GM18519 (cell line): ENCODE measurements around the gene CCDC80.

Experiments
- ATAC-seq: cut with Tn5 transposase; IDR thresholded peaks from one replicate; pipeline ENCODE4 v1.9.1; 2021; ENCODE audit warnings: mild to moderate bottlenecking, moderate library complexity; ENCODE audit not compliant: unreplicated experiment, low FRiP score

Gene CCDC80

DNA sequence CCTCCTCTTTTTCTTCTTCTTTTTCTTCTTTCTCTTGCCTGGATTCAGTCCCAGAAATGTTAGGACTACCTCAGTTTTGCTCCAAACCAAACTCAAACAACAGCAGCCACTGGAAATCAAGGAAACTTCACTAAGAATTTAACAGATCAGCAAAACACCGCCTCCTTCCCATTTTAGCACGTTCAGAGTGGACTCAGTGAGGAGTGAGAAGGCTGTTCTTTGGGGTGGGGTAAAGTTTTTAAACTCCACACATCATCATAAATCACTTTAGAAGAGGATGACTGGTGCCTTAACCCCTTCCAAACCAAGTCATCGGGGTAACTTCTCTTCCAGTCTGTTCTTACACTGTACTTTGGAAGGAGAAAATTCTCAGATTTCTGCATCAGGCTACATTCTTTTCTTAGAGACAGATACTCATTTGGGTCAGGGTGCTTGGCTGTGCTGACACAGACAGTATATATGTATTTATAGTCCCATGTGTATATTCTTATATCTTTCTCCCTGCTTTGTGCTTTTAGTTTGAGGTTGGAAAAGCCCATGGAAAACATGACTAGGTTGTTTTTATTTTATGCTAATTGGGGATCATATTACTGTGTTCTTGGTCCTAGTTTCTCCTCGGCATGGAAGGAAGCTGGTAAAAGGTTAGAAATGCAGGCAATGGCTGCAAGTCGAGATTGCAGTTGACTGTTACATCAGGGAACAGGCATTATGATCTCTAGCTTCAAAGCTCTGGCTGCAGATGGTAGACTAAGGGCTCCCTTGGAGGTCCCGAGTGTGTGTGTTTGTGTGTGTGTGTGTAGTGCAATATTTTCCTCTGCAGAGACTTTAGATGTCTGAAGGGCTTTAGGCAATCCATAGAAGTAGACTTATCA lies at the start of gene CCDC80:
CCDC80 (minus strand) TSS at position 214 of the 872 bp plus-strand sequence. CDS start 1,238 bp downstream, outside the sequence.
- ATAC-seq, result no peak

DNA sequence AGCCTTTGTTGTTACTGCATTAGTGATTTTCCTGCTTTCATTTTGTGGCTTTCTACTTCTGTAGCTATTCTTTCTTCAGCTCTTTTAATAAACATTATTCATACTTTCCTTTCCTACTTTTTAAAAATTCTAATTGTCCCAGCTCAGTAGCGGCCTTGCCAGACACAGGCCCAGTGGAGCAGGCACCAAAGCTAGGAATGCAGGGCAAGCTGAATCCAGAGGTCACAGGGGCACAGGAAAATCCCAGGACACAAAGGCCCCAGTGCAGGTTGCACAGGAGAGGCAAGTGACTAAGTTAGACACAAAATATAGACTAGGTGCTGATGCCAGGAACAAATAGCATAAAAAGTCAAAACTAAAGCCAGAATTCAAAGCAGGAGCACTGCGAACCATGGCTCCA lies 49.0 kb upstream of the CCDC80 start:
- ATAC-seq, result no peak

DNA sequence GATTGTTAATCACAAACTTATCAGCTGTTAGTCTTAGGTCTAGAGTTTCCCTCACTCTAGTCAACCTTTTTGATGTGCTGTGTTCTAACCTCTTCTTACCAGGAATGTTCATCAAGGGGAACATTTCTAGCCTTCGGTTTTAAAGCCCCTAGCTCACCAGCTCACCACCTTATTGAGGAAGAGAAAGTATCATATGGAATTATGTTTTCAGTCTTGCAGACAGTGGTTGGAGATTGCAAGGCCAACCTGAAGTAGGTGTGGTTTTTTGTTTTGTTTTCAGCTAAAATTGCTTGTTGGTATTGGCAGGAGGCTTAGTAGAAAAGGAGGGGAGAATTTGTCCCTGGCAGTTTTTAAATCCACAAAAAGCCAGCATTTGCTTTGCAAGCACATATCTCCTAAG lies 48.4 kb upstream of the CCDC80 start:
- no peak for ATAC-seq

DNA sequence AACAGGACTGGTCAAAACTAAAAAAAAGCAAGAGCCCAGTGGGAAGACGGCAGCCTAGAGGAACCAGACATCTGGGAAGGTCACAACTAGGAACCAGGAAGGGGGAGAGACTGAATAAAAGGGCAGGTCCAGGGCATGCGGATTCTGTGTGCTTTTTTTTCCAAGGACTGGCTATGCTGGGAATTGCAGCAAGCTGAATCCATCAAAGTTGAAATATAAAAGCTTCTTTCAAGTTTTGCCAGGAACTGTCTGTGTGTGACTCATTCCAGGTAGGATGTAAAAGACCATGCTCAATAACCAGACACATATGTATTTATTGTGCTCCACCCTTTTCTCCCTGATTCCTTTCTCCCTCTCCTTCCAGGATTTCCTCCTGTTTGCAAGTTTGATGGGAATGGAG lies 47.9 kb upstream of the CCDC80 start:
- no peak for ATAC-seq

DNA sequence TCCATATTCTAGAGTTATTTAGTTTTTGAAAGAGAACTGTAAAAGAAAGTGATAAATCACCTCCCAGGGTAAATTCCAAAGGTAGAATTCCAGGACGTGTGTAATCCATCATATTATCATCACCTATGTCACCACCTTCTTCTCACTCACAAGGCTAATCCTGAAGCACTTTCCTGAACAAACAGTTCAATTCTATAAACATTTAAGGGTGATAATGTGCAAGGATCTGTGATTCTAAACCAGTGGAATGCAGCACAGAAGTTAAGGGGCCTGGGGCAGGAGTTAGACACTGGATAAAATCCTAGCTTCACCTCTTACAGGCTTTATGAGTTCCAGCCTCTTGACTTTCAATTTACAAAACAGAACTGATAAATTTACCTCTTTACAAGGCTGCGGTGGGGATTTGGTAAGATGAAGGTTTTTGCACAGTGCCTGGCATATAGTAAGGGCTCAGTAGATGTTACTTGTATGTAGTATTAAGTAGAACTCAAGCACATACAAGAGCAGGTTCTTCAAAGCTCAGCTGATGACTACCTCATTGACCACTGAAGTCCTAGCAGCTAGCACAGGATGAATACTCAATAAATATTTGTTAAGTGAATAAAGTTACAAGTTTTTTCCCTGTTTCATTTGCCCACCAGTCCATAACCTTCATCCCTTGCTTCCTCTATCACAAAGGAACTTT lies 47.3 kb upstream of the CCDC80 start:
- ATAC-seq, result no peak

DNA sequence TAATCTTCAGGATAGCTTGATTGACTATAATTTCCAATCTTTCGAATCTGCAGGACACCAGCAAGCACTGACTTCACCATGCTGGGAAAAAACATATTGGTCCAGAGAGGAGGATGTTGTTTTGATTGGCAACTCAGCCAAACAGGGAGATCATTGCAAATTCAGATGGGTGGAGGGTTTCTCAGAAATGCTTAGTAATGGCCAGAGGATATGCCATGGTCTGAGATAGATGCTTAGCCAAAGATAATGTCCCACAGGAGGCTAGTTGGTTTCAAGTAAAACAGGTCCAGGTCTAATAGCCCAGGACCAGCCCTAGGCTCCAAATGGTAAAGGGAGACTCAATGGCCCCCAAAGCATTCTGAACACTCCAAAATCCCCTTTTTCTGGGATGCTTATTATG lies 46.7 kb upstream of the CCDC80 start:
- no peak for ATAC-seq

GRCh38 chr3:112687211-112687610 lies 46.3 kb upstream of the CCDC80 start:
- no peak for ATAC-seq

GRCh38 chr3:112685956-112686799 lies 45.2 kb upstream of the CCDC80 start:
- no peak for ATAC-seq

GRCh38 chr3:112685420-112685819 lies 44.5 kb upstream of the CCDC80 start:
- ATAC-seq, result no peak

GRCh38 chr3:112682361-112682760 lies 41.4 kb upstream of the CCDC80 start:
- no peak for ATAC-seq

GRCh38 chr3:112681822-112682325 lies 40.9 kb upstream of the CCDC80 start:
- no peak for ATAC-seq

- peak; percentile 97 for ATAC-seq
Measured at GRCh38 chr3:112676659-112677234, 35.8 kb upstream of the CCDC80 start.

DNA sequence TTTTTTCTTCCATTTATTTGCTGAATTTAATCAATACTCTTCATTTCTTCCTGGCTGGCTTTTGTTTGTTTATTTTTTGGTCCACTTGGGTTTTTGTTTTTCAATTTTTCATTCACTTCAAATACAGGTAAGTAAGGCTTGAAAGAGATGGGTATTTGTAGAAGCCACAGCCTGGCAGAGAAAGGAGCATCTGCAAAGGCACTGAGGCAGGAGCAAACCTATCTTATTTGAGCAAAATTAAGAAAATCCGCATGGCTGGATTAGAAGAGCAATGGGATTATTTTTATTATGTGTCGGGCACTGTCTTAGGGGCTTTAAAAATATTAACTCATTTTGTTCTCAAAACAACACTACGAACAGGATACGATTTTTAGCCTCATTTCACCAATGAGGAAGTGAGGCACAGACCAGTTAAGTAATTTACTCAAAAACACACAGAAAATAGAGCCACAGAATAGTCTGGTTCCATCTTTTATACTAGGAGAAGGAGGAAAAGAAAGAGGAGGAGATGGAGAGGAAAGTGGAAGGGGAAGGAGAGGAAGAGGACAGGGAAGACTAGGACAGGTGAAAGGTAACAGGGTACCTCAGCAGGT lies 35.1 kb upstream of the CCDC80 start:
- ATAC-seq, result no peak

DNA sequence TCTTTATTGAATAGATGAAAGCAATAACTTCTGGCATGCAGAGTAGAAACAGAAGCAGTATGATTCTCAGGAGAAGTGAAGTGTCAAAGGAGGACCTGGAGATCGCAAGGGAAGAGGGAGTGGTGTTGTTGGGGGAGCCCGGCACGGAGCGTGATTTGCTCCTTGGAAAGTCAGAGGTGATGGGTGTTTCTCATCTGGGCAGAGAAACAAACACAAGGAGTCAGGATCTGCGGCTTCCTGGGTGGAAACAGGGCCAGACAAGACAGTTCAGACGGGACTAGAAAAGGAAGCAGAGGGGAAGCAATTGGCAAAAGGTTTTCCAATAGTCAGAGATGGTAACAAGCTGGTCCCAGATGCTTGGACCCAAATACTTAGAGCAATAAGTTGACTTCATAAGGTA lies 34.4 kb upstream of the CCDC80 start:
- ATAC-seq, result no peak

- ATAC-seq, result no peak
Measured at GRCh38 chr3:112672716-112673541, 32.0 kb upstream of the CCDC80 start.

GRCh38 chr3:112671930-112672715 lies 31.2 kb upstream of the CCDC80 start:
- ATAC-seq, result no peak

DNA sequence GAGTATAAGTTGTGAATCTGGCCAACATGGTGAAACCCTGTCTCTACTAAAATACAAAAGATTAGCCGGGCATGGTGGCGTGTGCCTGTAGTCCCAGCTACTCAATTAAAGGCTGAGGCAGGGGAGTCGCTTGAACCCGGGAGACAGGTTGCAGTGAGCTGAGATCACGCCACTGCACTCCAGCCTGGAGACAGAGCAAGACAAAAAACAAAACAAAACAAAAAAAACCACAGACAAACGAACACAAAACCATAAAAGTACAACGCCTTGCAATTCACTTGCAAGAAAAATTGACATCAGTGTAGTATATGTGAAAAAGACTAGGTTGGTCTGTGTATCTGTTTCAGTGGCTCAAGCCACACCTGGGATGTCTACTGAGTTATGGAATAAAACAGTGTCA lies 29.9 kb upstream of the CCDC80 start:
- ATAC-seq, result no peak

DNA sequence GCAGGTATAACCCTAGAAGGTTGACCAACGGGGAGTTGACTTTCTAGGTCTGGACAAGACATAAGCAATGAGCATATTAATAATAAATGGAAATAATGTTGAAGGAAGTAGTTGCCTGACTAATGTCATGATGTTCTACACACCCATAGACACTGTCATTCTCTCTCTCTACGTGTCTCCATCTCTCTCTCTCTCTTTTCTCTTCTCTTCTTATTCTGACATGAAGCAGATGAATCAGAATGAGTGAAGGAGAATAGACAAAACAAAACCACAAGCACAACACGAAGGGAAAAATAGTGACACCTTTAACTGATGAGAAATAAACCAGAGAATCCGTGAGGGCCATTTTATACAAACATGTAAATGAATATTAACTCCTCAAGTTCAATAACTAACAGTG lies 26.7 kb upstream of the CCDC80 start:
- ATAC-seq, result no peak
